Panc1 (cell line): Measurements from ENCODE around the gene IL3RA. TPM values are rescaled to one million over a fixed set of nuclear protein-coding genes. Genes with fewer than 3 reads are reported as not detected.
"Not testable (repeated sequence)": the region's sequence is repeated elsewhere in the genome, so short reads cannot be mapped to it uniquely, and the experiment has no call there.

Experiments
- ATAC-seq: fragments of 200-7000 bp; cut with Tn5 transposase; 2 replicates; pipeline ENCODE4 v1.9.1; 2020; ENCODE audit warnings: mild to moderate bottlenecking, moderate library complexity
- BruUV-seq: library from RNA; stranded (reverse); fragments of 400-500 nt; replicated peaks from 2 replicates; lab custom pipeline; 2021; lab: Mats Ljungman, UMichigan
- CTCF ChIA-PET: fragments of 300-600 bp; sonication (Branson Sonifier 250); formaldehyde crosslinking; loops from one replicate; lab custom pipeline; 2022; ENCODE audit warnings: antibody characterized with exemption; lab: Charles Lee
- POLR2A ChIA-PET: fragments of 300-600 bp; sonication (Branson Sonifier 250); formaldehyde crosslinking; loops from one replicate; lab custom pipeline; 2022; ENCODE audit warnings: antibody characterized with exemption; lab: Charles Lee
- DNase-seq: peaks from one replicate; pipeline ENCODE4 v3.0.0-alpha.2; 2010; ENCODE audit warnings: low read depth, low spot score
- H3K27ac ChIP-seq: 2 replicates; pipeline ENCODE4 v1.5.1; 2011; ENCODE audit warnings: mild to moderate bottlenecking, low read length, inconsistent platforms
- H3K27me3 ChIP-seq: fragments of 200-500 bp; sonication (Bioruptor generic); 2 replicates; pipeline ENCODE4 v1.6.0; 2014; ENCODE audit warnings: low read length, inconsistent platforms; ENCODE audit not compliant: control insufficient read depth, insufficient read depth
- H3K36me3 ChIP-seq: fragments of 200-500 bp; sonication (Bioruptor generic); 2 replicates; pipeline ENCODE4 v1.5.1; 2014; ENCODE audit warnings: inconsistent platforms, mild to moderate bottlenecking, low read length, moderate library complexity; ENCODE audit not compliant: control insufficient read depth, insufficient read depth
- H3K4me1 ChIP-seq: 2 replicates; pipeline ENCODE4 v1.5.1; 2011; ENCODE audit warnings: inconsistent platforms, mild to moderate bottlenecking, low read length, moderate library complexity; ENCODE audit not compliant: control insufficient read depth, insufficient read depth
- H3K4me3 ChIP-seq, 2 experiments: 2 replicates each; pipeline ENCODE4 v1.5.1; 2011 to 2012; ENCODE audit warnings: low read depth in 2 of 2, low read length in 2 of 2, mild to moderate bottlenecking in 2 of 2, inconsistent platforms in 1 of 2, moderate library complexity in 1 of 2
- H3K9me3 ChIP-seq: fragments of 200-500 bp; sonication (Bioruptor generic); 2 replicates; pipeline ENCODE4 v1.5.1; 2014; ENCODE audit warnings: low read depth, mild to moderate bottlenecking, inconsistent platforms, low read length, moderate library complexity; ENCODE audit not compliant: control insufficient read depth, insufficient read depth
- POLR2AphosphoS5 ChIP-seq: IDR thresholded peaks from 2 replicates; pipeline ENCODE4 v1.6.1; 2012; ENCODE audit warnings: mild to moderate bottlenecking, low read depth, low read length, moderate library complexity
- SIN3A ChIP-seq: IDR thresholded peaks from 2 replicates; pipeline ENCODE4 v1.6.1; 2012; ENCODE audit warnings: low read depth, mild to moderate bottlenecking, low read length, moderate library complexity, borderline replicate concordance; ENCODE audit not compliant: insufficient read depth
- TCF7L2 ChIP-seq: IDR thresholded peaks from 2 replicates; pipeline ENCODE4 v1.6.1; 2011; ENCODE audit warnings: mild to moderate bottlenecking, low read depth, low read length, inconsistent platforms
- in situ Hi-C: cut with HindIII; loops from 2 replicates; pipeline ENCODE4 v1.10.0; 2016; ENCODE audit warnings: low sequenced_read_pairs, low pct_unique_long_range_greater_than_20kb
- intact Hi-C: fragments of 100-400 bp; cut with micrococcal nuclease; formaldehyde crosslinking; loops from one replicate; pipeline ENCODE4 v1.10.0; 2022; ENCODE audit not compliant: unreplicated experiment
- total RNA-seq: library from RNA; stranded (reverse); gene quantifications from one replicate; pipeline ENCODE4 v1.2.1, GENCODE V29; 2021; ENCODE audit not compliant: unreplicated experiment
- TF ChIP-seq, protein P1 (sequence below), 2 experiments: IDR thresholded peaks; 2 replicates each; pipeline ENCODE4 v1.6.1; 2011 to 2012; ENCODE audit warnings: low read depth in 2 of 2, control low read depth in 1 of 2, low read length in 1 of 2, mild to moderate bottlenecking in 1 of 2, moderate library complexity in 1 of 2; ENCODE audit not compliant: insufficient read depth in 1 of 2
- TF ChIP-seq, protein P2 (sequence below): fragments of 450-650 bp; IDR thresholded peaks from 2 replicates; pipeline ENCODE4 v1.5.1; 2017; ENCODE audit warnings: mild to moderate bottlenecking

Gene IL3RA
- total RNA-seq, 1 experiment from 2014 or later: 0.28 TPM

DNA sequence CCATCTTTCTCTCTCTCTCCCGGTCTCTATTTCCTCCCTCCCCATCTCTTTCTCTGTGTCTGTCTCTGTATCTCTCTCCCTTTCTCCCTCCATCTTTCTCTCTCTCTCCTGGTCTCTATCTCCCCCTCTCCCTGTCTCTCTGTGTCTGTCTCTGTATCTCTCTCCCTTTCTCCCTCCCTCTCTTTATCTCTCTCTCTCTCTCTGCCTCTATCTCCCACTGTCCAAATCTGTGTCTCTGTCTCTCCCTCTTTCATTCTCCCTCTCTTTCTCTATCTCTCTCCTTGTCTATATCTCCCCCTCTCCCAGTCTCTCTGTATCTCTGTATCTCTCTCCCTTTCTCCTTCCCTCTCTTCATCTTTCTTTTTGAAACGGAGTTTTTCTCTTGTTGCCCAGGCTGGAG, 23.6 kb downstream of the IL3RA start:
- DNase-seq (no peak), ATAC-seq (no peak)
- Histone ChIP-seq H3K36me3 (no peaks in the 10 kb centered on the region), H3K4me1 (no peaks in the 10 kb centered on the region), H3K27ac (no peak overlapping the region), H3K4me3 (no peak overlapping the region), H3K9me3 (no peaks in the 10 kb centered on the region), H3K27me3 (no peaks in the 10 kb centered on the region)
- no TSS peak for BruUV-seq
- CTCF ChIA-PET: no interaction called here
- intact Hi-C loops: no loop called here
- in situ Hi-C loops: no loop called here
- POLR2A ChIA-PET: no interaction called here
- TF ChIP-seq, protein P1, sequence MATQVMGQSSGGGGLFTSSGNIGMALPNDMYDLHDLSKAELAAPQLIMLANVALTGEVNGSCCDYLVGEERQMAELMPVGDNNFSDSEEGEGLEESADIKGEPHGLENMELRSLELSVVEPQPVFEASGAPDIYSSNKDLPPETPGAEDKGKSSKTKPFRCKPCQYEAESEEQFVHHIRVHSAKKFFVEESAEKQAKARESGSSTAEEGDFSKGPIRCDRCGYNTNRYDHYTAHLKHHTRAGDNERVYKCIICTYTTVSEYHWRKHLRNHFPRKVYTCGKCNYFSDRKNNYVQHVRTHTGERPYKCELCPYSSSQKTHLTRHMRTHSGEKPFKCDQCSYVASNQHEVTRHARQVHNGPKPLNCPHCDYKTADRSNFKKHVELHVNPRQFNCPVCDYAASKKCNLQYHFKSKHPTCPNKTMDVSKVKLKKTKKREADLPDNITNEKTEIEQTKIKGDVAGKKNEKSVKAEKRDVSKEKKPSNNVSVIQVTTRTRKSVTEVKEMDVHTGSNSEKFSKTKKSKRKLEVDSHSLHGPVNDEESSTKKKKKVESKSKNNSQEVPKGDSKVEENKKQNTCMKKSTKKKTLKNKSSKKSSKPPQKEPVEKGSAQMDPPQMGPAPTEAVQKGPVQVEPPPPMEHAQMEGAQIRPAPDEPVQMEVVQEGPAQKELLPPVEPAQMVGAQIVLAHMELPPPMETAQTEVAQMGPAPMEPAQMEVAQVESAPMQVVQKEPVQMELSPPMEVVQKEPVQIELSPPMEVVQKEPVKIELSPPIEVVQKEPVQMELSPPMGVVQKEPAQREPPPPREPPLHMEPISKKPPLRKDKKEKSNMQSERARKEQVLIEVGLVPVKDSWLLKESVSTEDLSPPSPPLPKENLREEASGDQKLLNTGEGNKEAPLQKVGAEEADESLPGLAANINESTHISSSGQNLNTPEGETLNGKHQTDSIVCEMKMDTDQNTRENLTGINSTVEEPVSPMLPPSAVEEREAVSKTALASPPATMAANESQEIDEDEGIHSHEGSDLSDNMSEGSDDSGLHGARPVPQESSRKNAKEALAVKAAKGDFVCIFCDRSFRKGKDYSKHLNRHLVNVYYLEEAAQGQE (IDR thresholded peaks at IDR 0.05; ENCODE audit: insufficient read depth in 1 of 2, low read depth in 2 of 2, low read length in 1 of 2): no peak
- TF ChIP-seq SIN3A (no peak), POLR2AphosphoS5 (no peak), TCF7L2 (no peak)
- TF ChIP-seq, protein P2, sequence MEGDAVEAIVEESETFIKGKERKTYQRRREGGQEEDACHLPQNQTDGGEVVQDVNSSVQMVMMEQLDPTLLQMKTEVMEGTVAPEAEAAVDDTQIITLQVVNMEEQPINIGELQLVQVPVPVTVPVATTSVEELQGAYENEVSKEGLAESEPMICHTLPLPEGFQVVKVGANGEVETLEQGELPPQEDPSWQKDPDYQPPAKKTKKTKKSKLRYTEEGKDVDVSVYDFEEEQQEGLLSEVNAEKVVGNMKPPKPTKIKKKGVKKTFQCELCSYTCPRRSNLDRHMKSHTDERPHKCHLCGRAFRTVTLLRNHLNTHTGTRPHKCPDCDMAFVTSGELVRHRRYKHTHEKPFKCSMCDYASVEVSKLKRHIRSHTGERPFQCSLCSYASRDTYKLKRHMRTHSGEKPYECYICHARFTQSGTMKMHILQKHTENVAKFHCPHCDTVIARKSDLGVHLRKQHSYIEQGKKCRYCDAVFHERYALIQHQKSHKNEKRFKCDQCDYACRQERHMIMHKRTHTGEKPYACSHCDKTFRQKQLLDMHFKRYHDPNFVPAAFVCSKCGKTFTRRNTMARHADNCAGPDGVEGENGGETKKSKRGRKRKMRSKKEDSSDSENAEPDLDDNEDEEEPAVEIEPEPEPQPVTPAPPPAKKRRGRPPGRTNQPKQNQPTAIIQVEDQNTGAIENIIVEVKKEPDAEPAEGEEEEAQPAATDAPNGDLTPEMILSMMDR: no peak

DNA sequence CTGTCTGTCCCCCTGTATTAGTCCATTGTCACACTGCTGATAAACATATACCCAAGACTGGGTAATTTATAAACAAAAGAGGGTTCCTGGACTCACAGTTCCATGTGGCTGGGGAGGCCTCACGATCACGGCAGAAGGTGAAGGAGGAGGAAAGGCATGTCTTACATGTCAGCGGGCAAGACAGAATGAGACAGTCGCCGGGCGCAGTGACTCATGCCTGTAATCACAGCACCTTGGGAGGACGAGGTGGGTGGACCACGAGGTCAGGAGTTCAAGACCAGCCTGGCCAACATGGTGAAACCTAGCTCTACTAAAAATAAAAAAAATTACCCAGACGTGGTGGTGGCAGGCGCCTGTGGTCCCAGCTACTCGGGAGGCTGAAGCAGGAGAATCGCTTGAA, 24.7 kb downstream of the IL3RA start:
- H3K27me3 ChIP-seq: no peaks in the 10 kb centered on the region
- H3K9me3 ChIP-seq: no peaks in the 10 kb centered on the region
- BruUV-seq: no TSS peak
- no peak for ATAC-seq
- in situ Hi-C loops (no loop called here), intact Hi-C loops (no loop called here)
- H3K4me1 ChIP-seq: no peaks in the 10 kb centered on the region
- no peaks in the 10 kb centered on the region for H3K36me3 ChIP-seq
- DNase-seq: no peak
- POLR2A ChIA-PET: no interaction called here
- H3K27ac ChIP-seq: no peak overlapping the region
- no peak overlapping the region for H3K4me3 ChIP-seq
- CTCF ChIA-PET: no interaction called here
- no peak for TF ChIP-seq TCF7L2

DNA sequence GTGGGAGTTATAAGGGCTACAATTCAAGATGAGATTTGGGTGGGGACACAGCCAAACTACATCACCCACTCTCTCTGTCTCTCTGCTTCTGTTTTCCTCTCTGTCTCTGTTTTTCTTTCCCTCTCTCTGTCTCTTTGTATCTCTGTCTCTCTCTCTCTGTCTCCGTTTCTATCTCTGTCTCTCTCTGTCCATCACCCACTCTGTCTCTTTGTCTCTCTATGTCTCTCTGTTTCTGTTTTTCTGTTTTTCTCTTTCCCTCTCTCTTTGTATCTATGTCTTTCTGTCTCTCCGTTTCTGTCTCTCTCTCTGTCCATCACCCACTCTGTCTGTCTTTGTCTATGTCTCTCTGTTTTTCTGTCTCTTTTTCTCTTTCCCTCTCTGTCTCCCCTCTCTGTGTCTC, 25.3 kb downstream of the IL3RA start:
- in situ Hi-C loops: no loop called here
- no peaks in the 10 kb centered on the region for H3K27me3 ChIP-seq
- no peak overlapping the region for H3K4me3 ChIP-seq
- H3K4me1 ChIP-seq: no peaks in the 10 kb centered on the region
- no peak for TF ChIP-seq SIN3A
- TF ChIP-seq TCF7L2: no peak
- no peak for TF ChIP-seq POLR2AphosphoS5
- TF ChIP-seq, protein P1 (IDR thresholded peaks at IDR 0.05; ENCODE audit: insufficient read depth in 1 of 2, low read depth in 2 of 2, low read length in 1 of 2): no peak
- TF ChIP-seq, protein P2: no peak
- ChIA-PET POLR2A (no interaction called here), CTCF (no interaction called here)
- BruUV-seq: no TSS peak
- DNase-seq: no peak
- H3K36me3 ChIP-seq: no peaks in the 10 kb centered on the region
- no peaks in the 10 kb centered on the region for H3K9me3 ChIP-seq
- no peak for ATAC-seq
- intact Hi-C loops: no loop called here
- no peak overlapping the region for H3K27ac ChIP-seq

DNA sequence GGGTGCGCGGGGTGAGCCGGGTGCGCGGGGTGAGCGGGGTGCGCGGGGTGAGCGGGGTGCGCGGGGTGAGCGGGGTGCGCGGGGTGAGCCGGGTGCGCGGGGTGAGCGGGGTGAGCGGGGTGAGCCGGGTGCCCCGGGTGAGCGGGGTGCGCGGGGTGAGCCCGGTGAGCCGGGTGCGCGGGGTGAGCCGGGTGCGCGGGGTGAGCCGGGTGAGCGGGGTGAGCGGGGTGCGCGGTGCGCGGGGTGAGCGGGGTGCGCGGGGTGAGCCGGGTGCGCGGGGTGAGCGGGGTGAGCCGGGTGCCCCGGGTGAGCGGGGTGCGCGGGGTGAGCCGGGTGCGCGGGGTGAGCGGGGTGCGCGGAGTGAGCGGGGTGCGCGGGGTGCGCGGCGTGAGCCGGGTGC, 29.8 kb downstream of the IL3RA start:
- H3K4me3 ChIP-seq, CTCF ChIA-PET, POLR2A ChIA-PET, H3K36me3 ChIP-seq, H3K27ac ChIP-seq, in situ Hi-C loops, DNase-seq, BruUV-seq, ATAC-seq, intact Hi-C loops, H3K4me1 ChIP-seq, H3K9me3 ChIP-seq, H3K27me3 ChIP-seq: not testable (repeated sequence)
